HuH-7 (cell line): ENCODE data around the gene RASGEF1C.
"Not testable (repeated sequence)": the region's sequence is repeated elsewhere in the genome, so short reads cannot be mapped to it uniquely, and the experiment has no call there.

ENCODE experiments used
- DNase-seq: peaks from one replicate; pipeline ENCODE4 v3.0.0; 2011; ENCODE audit warnings: low spot score

RASGEF1C gene

GRCh38 chr5:180099733-180100611 is 109.0 kb downstream of the RASGEF1C start:
- no peak for DNase-seq

- no peak for DNase-seq
Measured at GRCh38 chr5:180098991-180099732, 109.8 kb downstream of the RASGEF1C start.

GRCh38 chr5:180098526-180098925 is 110.5 kb downstream of the RASGEF1C start:
- no peak for DNase-seq

GRCh38 chr5:180097926-180098325 is 111.1 kb downstream of the RASGEF1C start:
- no peak for DNase-seq

- no peak for DNase-seq
Measured at GRCh38 chr5:180097163-180097894, 111.7 kb downstream of the RASGEF1C start.

- no peak for DNase-seq
Measured at GRCh38 chr5:180096616-180097015, 112.4 kb downstream of the RASGEF1C start.

GRCh38 chr5:180095545-180095944 is 113.5 kb downstream of the RASGEF1C start:
- DNase-seq = no peak

- DNase-seq = no peak
Measured at GRCh38 chr5:180093651-180094382, 115.2 kb downstream of the RASGEF1C start.

- no peak for DNase-seq
Measured at GRCh38 chr5:180093241-180093640, 115.8 kb downstream of the RASGEF1C start.

GRCh38 chr5:180090769-180091546 is 118.1 kb downstream of the RASGEF1C start:
- DNase-seq = peak; percentile 59

- DNase-seq = peak; percentile 78
Measured at GRCh38 chr5:180090098-180090768, 118.8 kb downstream of the RASGEF1C start.

- DNase-seq = not testable (repeated sequence)
Measured at GRCh38 chr5:180089628-180090027, 119.4 kb downstream of the RASGEF1C start.

- no peak for DNase-seq
Measured at GRCh38 chr5:180088561-180088960, 120.5 kb downstream of the RASGEF1C start.

- DNase-seq = no peak
Measured at GRCh38 chr5:180086816-180087399, 122.1 kb downstream of the RASGEF1C start.

- DNase-seq = no peak
Measured at GRCh38 chr5:180085837-180086236, 123.2 kb downstream of the RASGEF1C start.

- no peak for DNase-seq
Measured at GRCh38 chr5:180084638-180085561, 124.1 kb downstream of the RASGEF1C start.

GRCh38 chr5:180083529-180084060 is 125.4 kb downstream of the RASGEF1C start:
- no peak for DNase-seq

GRCh38 chr5:180082633-180083420 is 126.2 kb downstream of the RASGEF1C start:
- no peak for DNase-seq
